Activated naive CD4-positive, alpha-beta T cell treated with anti-CD3 and anti-CD28 coated beads, Interleukin-2, amount 50 U/mL, for 24 hours (primary cell): Measurements from ENCODE around the gene ABCF2.

Source experiments
- H3K27ac Mint-ChIP-seq: one replicate; pipeline ENCODE4 v1.8.0; 2021; ENCODE audit warnings: mild to moderate bottlenecking, mixed read lengths
- H3K27me3 Mint-ChIP-seq: one replicate; pipeline ENCODE4 v1.8.0; 2021; ENCODE audit warnings: mixed read lengths
- H3K36me3 Mint-ChIP-seq: one replicate; pipeline ENCODE4 v1.8.0; 2021; ENCODE audit warnings: mixed read lengths
- H3K4me1 Mint-ChIP-seq: one replicate; pipeline ENCODE4 v1.8.0; 2021; ENCODE audit warnings: mixed read lengths
- H3K4me3 Mint-ChIP-seq: one replicate; pipeline ENCODE4 v1.8.0; 2021; ENCODE audit warnings: mild to moderate bottlenecking, mixed read lengths
- H3K9me3 Mint-ChIP-seq: one replicate; pipeline ENCODE4 v1.8.0; 2021; ENCODE audit warnings: mixed read lengths

ABCF2 gene

DNA sequence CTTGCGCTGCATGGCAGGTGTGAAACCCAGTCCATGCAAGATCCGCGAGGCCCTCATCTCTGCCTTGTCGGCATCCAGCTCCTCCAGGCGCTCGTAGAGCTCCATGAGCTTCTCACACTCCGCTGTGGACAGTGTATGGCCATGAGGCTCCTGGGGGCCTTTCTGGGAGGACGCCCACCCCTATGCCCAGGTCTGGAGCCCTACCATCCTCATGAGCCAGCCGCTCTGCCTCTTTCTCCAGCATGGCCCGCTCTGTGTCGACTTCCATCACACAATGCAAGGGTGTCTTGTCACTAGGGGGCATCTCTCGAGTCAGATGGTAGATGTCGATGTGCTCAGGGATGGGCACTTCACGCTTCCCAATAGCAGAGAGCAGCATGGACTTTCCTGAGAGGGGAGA, 3.3 kb downstream of the ABCF2 start:
- Mint-ChIP-seq H3K27me3 (no peaks in the 10 kb centered on the region), H3K4me1 (peaks cover 44% of the 10 kb centered on the region), H3K36me3 (peaks cover 37% of the 10 kb centered on the region), H3K9me3 (no peaks in the 10 kb centered on the region), H3K4me3 (no peak overlapping the region), H3K27ac (no peak overlapping the region)

DNA sequence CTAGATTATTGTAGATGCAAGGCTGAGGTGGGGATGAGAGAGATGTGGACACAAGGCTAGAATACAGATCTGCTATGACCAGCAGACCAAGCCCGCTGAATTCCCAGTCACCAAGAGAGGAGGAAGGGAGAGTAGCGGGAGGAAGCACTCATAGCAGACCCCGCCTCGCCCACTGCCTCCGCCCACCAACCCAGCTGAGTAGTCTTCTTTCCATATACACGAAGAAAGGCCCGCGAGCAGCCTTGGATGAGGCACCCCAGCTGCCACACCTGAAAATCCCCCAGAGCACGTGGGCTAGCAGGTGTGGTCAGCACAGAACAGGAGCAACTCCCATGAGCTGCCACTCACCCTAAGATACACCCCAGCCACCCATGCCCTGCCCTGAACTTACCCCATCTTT, 8.8 kb downstream of the ABCF2 start:
- Mint-ChIP-seq H3K4me3 (no peak overlapping the region), H3K36me3 (peaks cover 27% of the 10 kb centered on the region), H3K27ac (no peak overlapping the region), H3K9me3 (no peaks in the 10 kb centered on the region), H3K27me3 (no peaks in the 10 kb centered on the region), H3K4me1 (peaks cover 3% of the 10 kb centered on the region)

DNA sequence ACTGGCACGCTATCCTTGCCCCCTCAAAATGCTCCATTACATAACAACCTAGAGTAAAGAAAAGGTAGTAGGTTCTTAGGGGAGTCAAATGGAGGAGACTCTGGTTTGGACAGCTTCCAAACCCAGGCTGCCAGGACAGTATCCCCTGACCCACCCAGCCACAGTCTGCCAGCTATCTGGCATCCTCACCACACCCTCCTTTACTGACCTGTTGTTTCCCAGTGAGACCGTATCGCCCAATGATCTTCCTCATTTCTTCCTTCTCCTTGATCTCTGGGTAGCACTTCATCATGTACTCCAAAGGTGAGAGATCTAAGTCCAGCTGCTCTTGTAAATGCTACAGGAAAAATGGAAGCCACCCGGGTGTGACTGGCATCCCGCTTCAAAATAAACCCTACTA, 11.6 kb downstream of the ABCF2 start:
- H3K36me3 Mint-ChIP-seq, result peaks cover 24% of the 10 kb centered on the region
- no peaks in the 10 kb centered on the region for H3K4me1 Mint-ChIP-seq
- H3K9me3 Mint-ChIP-seq, result no peaks in the 10 kb centered on the region
- H3K4me3 Mint-ChIP-seq, result no peak overlapping the region
- H3K27ac Mint-ChIP-seq, result no peak overlapping the region
- H3K27me3 Mint-ChIP-seq, result no peaks in the 10 kb centered on the region

DNA sequence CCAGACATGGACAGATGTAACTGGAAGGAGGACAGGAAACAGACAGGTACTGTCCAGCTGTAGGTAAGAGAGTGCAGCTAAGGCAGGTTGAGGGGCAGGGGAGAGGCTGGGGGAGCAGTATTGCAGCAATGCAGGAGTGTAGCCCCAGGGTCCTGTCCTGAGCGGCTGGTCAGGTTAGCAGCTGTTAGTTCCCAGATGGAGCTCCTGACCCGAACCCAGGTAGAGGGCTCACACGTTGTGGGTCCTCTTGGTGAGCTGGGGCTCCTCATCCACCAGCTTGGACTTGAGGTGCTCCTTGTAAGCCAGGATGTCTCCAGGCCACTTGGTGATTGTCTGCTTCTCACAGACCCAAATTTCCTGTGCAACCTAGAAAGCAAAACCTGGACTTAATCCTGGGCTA, 13.2 kb downstream of the ABCF2 start:
- Mint-ChIP-seq H3K27ac (no peak overlapping the region), H3K4me3 (no peak overlapping the region), H3K27me3 (no peaks in the 10 kb centered on the region), H3K9me3 (no peaks in the 10 kb centered on the region), H3K4me1 (no peaks in the 10 kb centered on the region), H3K36me3 (peaks cover 22% of the 10 kb centered on the region)

DNA sequence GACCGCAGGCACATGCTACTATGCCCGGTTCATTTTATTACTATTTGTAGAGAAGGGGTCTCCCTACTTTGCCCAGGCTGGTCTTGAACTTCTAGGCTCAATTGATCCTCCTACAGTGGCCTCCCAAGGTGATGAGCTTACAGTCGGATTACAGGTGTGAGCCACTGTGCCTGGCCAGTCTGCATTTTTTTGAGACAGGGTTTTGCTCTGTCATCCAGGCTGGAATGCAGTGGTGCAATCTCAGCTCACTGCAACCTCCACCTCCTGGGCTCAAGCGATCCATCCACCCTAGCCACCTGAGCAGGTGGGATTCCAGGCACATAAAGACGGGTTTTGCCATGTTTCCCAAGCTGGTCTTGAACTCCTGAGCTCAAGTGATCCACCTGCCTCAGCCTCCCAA, 14.4 kb downstream of the ABCF2 start:
- Mint-ChIP-seq H3K9me3 (no peaks in the 10 kb centered on the region), H3K27me3 (no peaks in the 10 kb centered on the region), H3K36me3 (peaks cover 13% of the 10 kb centered on the region), H3K4me3 (no peak overlapping the region), H3K27ac (no peak overlapping the region), H3K4me1 (peaks cover 3% of the 10 kb centered on the region)

DNA sequence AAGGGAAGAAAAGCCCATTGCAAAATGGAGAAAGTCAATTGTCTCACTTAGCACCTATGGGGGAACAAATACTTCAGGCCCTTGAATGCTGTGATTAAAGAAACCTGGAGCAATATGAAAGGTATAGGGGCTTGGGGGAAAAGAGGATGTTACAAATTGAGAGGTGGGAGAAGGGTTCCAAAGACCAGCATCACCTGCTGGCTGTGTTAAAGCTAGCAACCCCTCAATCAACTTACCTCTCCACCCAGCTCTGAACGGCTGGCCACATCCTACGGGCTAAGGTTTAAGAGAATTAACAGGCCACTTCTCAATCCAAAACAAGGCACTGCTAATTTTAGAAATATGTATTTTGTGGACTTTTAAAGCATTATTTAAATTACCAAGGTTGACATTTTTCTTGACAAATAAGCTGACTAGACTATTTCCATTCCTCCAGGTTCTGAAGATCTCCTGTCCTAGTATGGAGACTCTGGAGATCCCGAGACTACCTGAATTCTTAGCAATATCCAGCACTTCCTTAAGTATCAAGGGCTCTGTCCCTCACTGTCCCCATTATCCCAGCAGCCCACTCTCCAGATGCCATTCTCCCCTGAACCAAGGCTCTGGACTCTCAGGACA, 15.7 kb downstream of the ABCF2 start:
- no peaks in the 10 kb centered on the region for H3K9me3 Mint-ChIP-seq
- H3K4me1 Mint-ChIP-seq, result peaks cover 16% of the 10 kb centered on the region
- no peak overlapping the region for H3K4me3 Mint-ChIP-seq
- no peaks in the 10 kb centered on the region for H3K27me3 Mint-ChIP-seq
- no peak overlapping the region for H3K27ac Mint-ChIP-seq
- peaks cover 13% of the 10 kb centered on the region for H3K36me3 Mint-ChIP-seq

DNA sequence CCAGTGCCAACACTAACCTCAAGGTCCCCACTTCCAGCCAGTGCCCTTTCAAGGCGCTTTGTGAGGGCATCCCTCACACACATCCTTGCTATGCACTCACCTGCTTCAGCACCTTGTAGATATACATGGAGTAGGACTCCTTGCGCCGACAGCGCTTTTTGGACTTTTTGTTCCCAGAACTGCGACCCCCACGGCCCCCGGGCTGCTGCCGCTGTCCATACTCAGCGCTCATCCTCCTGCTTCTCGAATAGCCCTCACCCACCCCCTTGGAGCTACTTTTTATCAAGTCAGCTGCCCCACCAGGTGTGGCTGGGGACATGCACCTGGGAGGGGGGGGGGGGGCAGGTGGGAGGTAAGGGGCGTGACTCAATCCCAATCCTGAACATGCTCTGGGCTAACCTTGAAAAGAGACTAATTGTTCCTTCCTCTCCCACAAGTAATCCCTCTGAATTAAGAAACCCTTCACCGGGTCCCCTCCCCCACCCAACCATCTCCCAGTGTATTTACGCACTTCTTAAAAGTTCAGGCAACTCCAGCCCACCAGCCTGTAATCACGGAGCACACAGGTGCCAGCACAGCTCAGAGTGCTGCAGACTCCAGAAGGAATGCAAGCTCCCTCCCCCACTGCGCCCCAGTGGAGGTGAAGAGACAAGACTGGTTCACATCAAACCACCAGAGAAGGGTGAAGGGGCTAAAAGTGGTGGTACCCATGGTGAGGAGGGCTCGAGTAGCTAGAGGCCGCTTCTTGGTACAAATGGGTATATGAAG, 16.7 kb downstream of the ABCF2 start, which contains the start of gene H2BK1:
Gene H2BK1, minus strand, starts transcription at position 402 of the 768 bp plus-strand sequence. Its CDS starts 170 bp downstream, at position 232.
- Mint-ChIP-seq H3K9me3 (no peaks in the 10 kb centered on the region), H3K27me3 (no peaks in the 10 kb centered on the region), H3K4me1 (peaks cover 20% of the 10 kb centered on the region), H3K4me3 (no peak within 1 kb of the TSS), H3K36me3 (peaks cover 11% of the 10 kb centered on the region), H3K27ac (peak within 1 kb of the TSS; percentile 0)

DNA sequence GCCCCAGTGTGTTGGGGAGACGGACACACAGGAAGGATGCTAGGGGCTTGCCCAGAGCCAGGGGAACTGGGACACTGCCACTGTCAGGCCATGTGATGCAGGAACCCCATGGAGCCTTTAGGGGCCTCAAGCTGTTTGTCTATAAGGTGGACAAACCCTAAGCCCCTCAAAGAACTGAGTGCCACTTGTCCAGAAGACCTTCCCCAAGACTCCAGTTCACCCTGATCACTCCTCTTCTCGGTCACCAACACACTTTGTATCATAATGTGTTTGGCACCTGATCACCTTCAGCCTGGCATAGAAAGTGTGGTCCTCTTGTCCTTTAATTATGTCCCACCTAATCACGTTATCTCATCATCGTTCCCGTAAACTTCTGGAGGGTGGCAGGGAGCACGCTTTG, 17.4 kb downstream of the ABCF2 start:
- no peaks in the 10 kb centered on the region for H3K27me3 Mint-ChIP-seq
- peaks cover 8% of the 10 kb centered on the region for H3K36me3 Mint-ChIP-seq
- no peak overlapping the region for H3K27ac Mint-ChIP-seq
- peaks cover 20% of the 10 kb centered on the region for H3K4me1 Mint-ChIP-seq
- H3K4me3 Mint-ChIP-seq, result no peak overlapping the region
- no peaks in the 10 kb centered on the region for H3K9me3 Mint-ChIP-seq

DNA sequence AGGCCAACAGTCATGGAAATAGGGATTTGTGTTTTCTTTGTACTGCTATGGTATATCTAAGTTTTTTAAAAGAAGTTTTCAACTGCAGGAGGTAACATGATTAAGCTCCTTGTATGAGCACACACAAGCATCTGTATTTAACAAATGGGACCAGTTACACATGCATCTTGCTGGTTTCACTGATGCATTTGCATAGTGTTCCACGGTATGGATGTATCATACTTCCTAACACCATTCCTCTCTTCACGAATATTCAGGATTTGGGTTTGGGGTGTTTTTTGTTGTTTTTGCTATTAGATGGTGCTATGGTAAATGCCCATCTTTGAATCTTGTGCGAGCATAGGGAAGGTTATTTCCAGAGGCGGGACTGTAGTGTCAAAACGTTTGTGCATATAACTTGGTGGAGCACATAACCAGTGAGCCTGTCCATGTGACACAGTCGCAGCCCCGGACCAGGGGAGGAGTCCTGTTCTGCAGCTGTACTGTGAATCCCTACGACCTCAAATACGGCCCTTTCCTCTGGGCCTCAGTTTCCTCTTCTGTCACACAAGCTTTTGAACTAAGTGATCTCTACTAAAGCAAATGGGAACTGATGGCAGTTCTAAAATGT, 18.6 kb downstream of the ABCF2 start:
- no peak overlapping the region for H3K27ac Mint-ChIP-seq
- H3K9me3 Mint-ChIP-seq, result no peaks in the 10 kb centered on the region
- peaks cover 5% of the 10 kb centered on the region for H3K36me3 Mint-ChIP-seq
- H3K27me3 Mint-ChIP-seq, result no peaks in the 10 kb centered on the region
- H3K4me1 Mint-ChIP-seq, result peaks cover 20% of the 10 kb centered on the region
- no peak overlapping the region for H3K4me3 Mint-ChIP-seq

DNA sequence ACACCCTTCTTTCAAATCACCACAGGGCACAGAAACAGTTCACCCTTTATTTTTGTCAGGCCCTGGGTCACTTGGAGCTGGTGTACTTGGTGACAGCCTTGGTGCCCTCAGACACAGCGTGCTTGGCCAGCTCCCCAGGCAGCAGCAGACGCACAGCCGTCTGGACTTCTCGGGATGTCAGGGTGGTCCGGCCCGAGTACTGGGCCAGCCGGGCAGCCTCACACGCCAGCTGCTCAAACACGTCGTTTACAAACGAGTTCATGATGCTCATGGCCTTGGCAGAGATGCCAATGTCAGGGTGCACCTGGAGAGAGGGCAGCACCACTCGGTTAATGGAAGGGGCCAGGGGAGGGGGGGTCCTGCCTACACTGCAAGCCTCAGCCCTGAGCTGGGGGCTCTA, 19.2 kb downstream of the ABCF2 start:
- Mint-ChIP-seq H3K9me3 (no peaks in the 10 kb centered on the region), H3K36me3 (peaks cover 3% of the 10 kb centered on the region), H3K4me3 (no peak overlapping the region), H3K4me1 (peaks cover 20% of the 10 kb centered on the region), H3K27me3 (no peaks in the 10 kb centered on the region), H3K27ac (no peak overlapping the region)

DNA sequence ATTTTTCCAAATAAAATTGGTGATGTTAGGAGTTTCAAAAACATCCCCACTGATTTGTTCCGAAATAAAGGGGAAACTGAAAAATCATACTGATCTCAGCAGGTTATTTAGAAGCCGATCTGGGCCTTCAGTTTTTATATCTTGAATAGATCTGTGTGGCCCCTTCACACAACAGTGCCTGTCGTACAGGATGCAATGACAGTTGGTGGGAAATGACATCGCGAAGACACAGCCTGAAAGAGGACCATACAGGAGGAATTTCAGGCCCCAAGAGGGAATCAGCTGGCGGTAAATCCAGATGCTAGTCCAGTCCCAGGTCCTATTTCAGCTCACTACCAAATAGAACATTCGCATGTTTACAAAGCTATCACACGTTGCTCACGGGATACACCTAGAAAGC, 19.7 kb downstream of the ABCF2 start:
- Mint-ChIP-seq H3K9me3 (no peaks in the 10 kb centered on the region), H3K4me1 (peaks cover 20% of the 10 kb centered on the region), H3K27ac (no peak overlapping the region), H3K36me3 (peaks cover 3% of the 10 kb centered on the region), H3K27me3 (no peaks in the 10 kb centered on the region), H3K4me3 (peak overlapping the region; percentile 11)

DNA sequence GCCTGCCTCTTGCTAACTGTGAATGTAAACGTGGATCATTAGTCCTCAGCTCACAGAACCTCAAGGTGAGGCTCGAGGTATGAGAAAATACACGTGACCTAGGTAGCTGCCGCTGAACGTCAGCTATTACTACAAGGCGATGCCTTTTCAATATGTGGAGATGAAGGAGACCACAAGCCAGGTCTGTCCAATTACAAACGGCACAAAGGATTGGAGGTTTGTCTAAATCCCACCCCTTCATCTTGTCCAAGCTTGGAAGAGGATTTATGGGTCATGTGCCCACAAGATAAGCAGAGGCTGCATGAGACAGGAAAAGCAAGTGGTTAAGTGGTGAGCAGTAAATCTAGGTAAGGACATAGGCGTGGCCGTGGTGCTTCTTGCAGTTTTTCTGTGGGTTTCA, 20.1 kb downstream of the ABCF2 start:
- peak overlapping the region; percentile 8 for H3K4me3 Mint-ChIP-seq

DNA sequence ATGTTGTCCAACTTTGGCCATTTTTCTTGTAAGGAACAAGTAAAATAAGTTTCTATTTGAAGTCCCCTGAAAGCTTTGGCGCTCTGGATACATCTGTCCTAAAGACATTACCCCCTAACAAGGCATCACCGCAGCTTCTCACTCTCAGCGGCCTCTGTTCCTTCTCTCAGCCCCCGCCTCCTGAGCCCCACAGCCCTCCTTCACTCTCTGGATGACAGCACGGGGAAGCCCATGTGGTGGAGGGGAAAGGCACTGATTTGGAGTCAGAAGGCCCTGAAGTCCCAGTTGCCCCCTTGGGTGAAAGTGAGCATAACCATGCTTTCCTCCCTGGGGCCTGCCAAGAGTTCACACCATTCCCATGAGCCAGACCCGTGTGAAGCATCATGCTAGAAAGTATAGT, 21.3 kb downstream of the ABCF2 start:
- Mint-ChIP-seq H3K4me1 (peaks cover 20% of the 10 kb centered on the region), H3K36me3 (peaks cover under 1% of the 10 kb centered on the region), H3K27ac (no peak overlapping the region), H3K27me3 (no peaks in the 10 kb centered on the region), H3K9me3 (no peaks in the 10 kb centered on the region), H3K4me3 (no peak overlapping the region)

More for the DNA sequence above, 20.1 kb downstream of the ABCF2 start:
- Mint-ChIP-seq H3K4me1 (peaks cover 20% of the 10 kb centered on the region), H3K27me3 (no peaks in the 10 kb centered on the region), H3K27ac (no peak overlapping the region), H3K9me3 (no peaks in the 10 kb centered on the region), H3K36me3 (peaks cover 3% of the 10 kb centered on the region)

DNA sequence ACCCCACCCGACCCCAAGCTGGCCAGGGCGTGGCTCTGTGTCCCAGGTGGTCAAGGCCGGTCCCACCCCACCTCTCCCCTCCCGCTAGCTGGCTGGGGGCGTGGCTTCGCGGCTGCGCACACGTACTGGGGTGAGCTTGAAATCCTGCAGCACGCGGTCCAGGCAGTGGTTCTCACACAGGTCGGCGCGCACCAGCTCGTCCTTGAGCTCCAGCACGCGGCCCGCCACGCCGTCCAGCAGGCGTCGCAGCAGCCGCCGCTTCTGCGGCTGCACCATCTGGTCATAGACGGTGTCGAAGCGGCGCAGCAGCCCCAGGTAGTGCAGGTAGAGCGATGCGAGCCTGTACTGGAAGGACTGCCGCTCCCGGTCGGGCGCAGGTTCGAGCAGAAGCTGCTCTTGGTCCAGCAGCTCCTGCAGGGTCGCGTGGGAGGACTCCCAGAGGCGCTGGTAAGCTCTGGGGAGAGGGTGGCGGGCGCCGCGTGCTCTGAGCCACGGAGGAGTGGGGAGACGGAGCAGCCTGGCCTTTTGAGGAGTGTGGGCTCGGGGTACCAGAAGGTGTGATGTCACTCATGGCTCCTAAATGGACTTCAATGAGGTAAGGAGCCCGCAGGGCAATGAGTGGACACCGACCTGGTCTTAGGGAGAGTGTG, 22.5 kb downstream of the ABCF2 start:
- Mint-ChIP-seq H3K9me3 (no peaks in the 10 kb centered on the region), H3K36me3 (no peaks in the 10 kb centered on the region), H3K4me1 (peaks cover 20% of the 10 kb centered on the region), H3K4me3 (no peak overlapping the region), H3K27me3 (no peaks in the 10 kb centered on the region), H3K27ac (no peak overlapping the region)

DNA sequence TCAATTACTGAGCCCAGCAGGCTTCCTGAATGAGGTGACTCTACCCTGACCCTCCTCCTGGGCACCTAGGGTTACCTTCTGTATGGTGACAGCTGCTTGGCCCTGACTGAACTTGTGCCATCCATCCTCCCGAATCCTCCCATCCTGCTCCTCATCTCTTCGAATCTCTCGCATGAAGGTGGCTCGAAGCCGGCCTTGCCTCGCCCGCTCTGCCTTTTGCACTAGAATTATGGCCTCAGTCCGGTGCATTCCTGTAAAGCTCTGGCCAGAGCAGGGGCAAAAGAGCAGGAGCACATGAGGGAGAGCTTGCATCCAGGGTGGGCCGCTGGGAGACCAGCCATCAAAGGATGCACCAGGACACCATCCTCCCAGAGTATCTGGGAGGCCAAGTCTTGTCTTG, 24.2 kb downstream of the ABCF2 start:
- H3K4me3 Mint-ChIP-seq, result no peak overlapping the region
- no peak overlapping the region for H3K27ac Mint-ChIP-seq
- no peaks in the 10 kb centered on the region for H3K9me3 Mint-ChIP-seq
- no peaks in the 10 kb centered on the region for H3K36me3 Mint-ChIP-seq
- no peaks in the 10 kb centered on the region for H3K27me3 Mint-ChIP-seq
- peaks cover 19% of the 10 kb centered on the region for H3K4me1 Mint-ChIP-seq

DNA sequence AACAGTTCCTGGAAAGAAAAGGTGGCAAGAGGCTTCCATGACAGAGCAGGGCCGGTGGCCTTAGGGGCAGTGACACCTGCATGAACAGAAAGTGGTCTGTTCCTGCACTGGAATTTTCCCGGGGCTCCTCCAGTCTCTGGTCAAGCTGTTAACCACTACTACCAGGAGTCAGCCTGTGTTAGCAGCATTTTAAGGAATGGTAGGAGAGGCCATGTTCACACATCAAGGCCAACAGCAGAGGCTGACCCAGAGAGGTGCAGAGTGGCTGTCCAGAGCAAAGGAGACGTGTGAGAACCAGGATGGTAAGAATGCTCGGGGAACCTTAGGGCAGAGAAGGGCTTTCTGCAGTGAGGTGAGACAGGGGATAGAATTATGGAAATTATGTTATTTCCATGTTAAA, 25.3 kb downstream of the ABCF2 start:
- H3K27ac Mint-ChIP-seq, result no peak overlapping the region
- H3K9me3 Mint-ChIP-seq, result no peaks in the 10 kb centered on the region
- no peaks in the 10 kb centered on the region for H3K27me3 Mint-ChIP-seq
- no peak overlapping the region for H3K4me3 Mint-ChIP-seq
- H3K4me1 Mint-ChIP-seq, result peaks cover 9% of the 10 kb centered on the region
- no peaks in the 10 kb centered on the region for H3K36me3 Mint-ChIP-seq
